ENCODE measurements around the gene PCARE. TPM values are rescaled to one million over a fixed set of nuclear protein-coding genes. Genes with fewer than 3 reads are reported as not detected.

The PCARE gene
- total RNA-seq (2021; fragmentation: NEBNext Ultra II Directional; extraction: Animal tissue kit (Norgen Biotek cat#: 25700)) (not detected in 2 replicates), polyA plus RNA-seq (2011; rRNA removed) (not detected in 2 replicates), polyA minus RNA-seq (2011; rRNA and poly(A)+ RNA removed) (not detected in 2 replicates)
- not detected for polyA plus RNA-seq (2011; cell fraction: cytosol; rRNA removed)
- polyA plus RNA-seq (2011; cell fraction: nucleus; rRNA removed): not detected
- not detected in 4 replicates for polyA plus RNA-seq (2012, experiment 1 of 2)
- not detected for polyA plus RNA-seq (2012, experiment 2 of 2)
- polyA plus RNA-seq (2013, experiment 1 of 2): not detected
- not detected for polyA plus RNA-seq (2013, experiment 2 of 2)
- polyA minus RNA-seq (2011; cell fraction: cytosol; rRNA and poly(A)+ RNA removed): not detected
- polyA minus RNA-seq (2011; cell fraction: nucleus; rRNA and poly(A)+ RNA removed): not detected
- long read RNA-seq, experiment 1: 0 reads
- long read RNA-seq, experiment 2: 0 reads

DNA sequence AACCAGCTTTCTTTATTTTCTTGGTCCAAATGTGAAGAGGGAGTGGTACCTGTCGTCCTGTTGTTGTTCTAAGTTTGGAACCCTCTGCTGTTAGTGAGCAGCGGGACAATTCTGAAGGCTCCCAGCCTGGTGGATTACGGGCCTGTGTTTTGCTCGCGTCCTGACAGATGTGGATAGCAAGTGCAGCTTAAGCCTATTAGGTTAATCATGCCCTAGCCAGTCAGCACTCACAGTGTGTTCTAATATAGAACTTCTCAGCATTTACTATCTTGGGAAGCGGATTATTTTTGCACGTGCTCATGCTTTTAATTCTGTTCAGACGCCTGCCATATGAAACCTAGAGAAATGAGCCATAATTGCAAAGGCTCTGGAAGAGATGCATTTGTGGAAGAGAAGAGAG is at the start of gene PCARE:
TSS of gene PCARE (minus strand) at position 113 of the 400 bp plus-strand sequence. CDS start 262 bp downstream, outside the sequence.
- Histone ChIP-seq H4K8ac (ENCODE audit: extremely low read depth, insufficient read depth, low read length) (no peak within 1 kb of the TSS), H3K79me1 (ENCODE audit: low read depth, low read length) (no peaks in the 10 kb centered on the region), H3K36me3 (ENCODE audit: control insufficient read depth in 2 of 4, insufficient read depth in 4 of 4, low read length in 3 of 4) (no peaks in the 10 kb centered on the region), H2BK5ac (ENCODE audit: low read depth, low read length) (no peak within 1 kb of the TSS), H3K23me2 (ENCODE audit: low read depth, low read length) (no peaks in the 10 kb centered on the region), H3K56ac (replicated peaks; ENCODE audit: insufficient read length, low read depth, low read length) (no peak within 1 kb of the TSS), H2BK15ac (ENCODE audit: low read length) (no peak within 1 kb of the TSS), H3K9ac (replicated peaks in 1 of 4; ENCODE audit: extremely low read depth in 1 of 4, low read depth in 3 of 4, low read length in 3 of 4) (no peak within 1 kb of the TSS), H3K4me1 (replicated peaks in 1 of 4; ENCODE audit: control insufficient read depth in 3 of 4, insufficient read depth in 4 of 4, low read length in 3 of 4) (no peaks in the 10 kb centered on the region), H4K20me1 (replicated peaks in 1 of 2; ENCODE audit: control insufficient read depth in 1 of 2, insufficient read depth in 2 of 2, low read length in 2 of 2) (no peaks in the 10 kb centered on the region), H3K27ac (ENCODE audit: low read depth, low read length) (no peak within 1 kb of the TSS), H2BK20ac (ENCODE audit: low read length) (no peak within 1 kb of the TSS), H3K27me3 (replicated peaks in 1 of 4; ENCODE audit: control insufficient read depth in 3 of 4, extremely low read depth in 1 of 4, insufficient read depth in 3 of 4, low read length in 3 of 4) (no peaks in the 10 kb centered on the region), H3K23ac (ENCODE audit: insufficient read length) (no peak within 1 kb of the TSS), H2AFZ (ENCODE audit: low read length) (no peak within 1 kb of the TSS), H3K18ac (ENCODE audit: extremely low read depth, low read length) (no peak within 1 kb of the TSS), H4K91ac (replicated peaks; ENCODE audit: insufficient read length, low read length) (no peak within 1 kb of the TSS), H2BK120ac (replicated peaks; ENCODE audit: low read depth, low read length) (no peak within 1 kb of the TSS), H2BK12ac (ENCODE audit: low read depth, low read length) (no peak within 1 kb of the TSS), H4K5ac (ENCODE audit: insufficient read length, low read depth, low read length) (no peak within 1 kb of the TSS), H3K4me3 (ENCODE audit: extremely low read depth in 1 of 4, insufficient read depth in 2 of 4, low read depth in 3 of 4, low read length in 4 of 4) (no peak within 1 kb of the TSS), H3K4ac (replicated peaks; ENCODE audit: insufficient read length, low read depth, low read length) (no peak within 1 kb of the TSS), H3K4me2 (ENCODE audit: insufficient read depth in 1 of 2, low read depth in 2 of 2, low read length in 2 of 2) (no peak within 1 kb of the TSS), H3K79me2 (ENCODE audit: control insufficient read depth in 1 of 2, insufficient read depth in 2 of 2, low read length in 2 of 2) (no peaks in the 10 kb centered on the region), H3K9me3 (ENCODE audit: insufficient read depth in 2 of 2, low read depth in 1 of 2, low read length in 1 of 2) (no peaks in the 10 kb centered on the region), H3K14ac (ENCODE audit: insufficient read length) (no peak within 1 kb of the TSS), H2AK5ac (ENCODE audit: low read depth, low read length) (no peak within 1 kb of the TSS)
- WGBS, 2 experiments (ENCODE audit: extremely low coverage in 1 of 2, insufficient coverage in 1 of 2, insufficient read length in 1 of 2, insufficient replicate concordance in 2 of 2, low coverage in 1 of 2, low lambda C conversion rate in 2 of 2, missing lambda C conversion rate in 1 of 2): 93% methylated on average over 8 of the region's 8 CpGs; no CpG with 5 or more reads in 1 of the 2 experiments
- DNase-seq (ENCODE audit: low read depth in 1 of 2, low spot score in 2 of 2) (no peak), FAIRE-seq (no peak)
- POLR2A ChIA-PET (ENCODE audit: partially characterized antibody): no interaction called here
- CTCF ChIA-PET (ENCODE audit: partially characterized antibody): interaction anchor here (1.3 to 1.5 kb wide), 2 partner anchors 35 to 714 kb away, joined by 3 read pairs; no protein-coding TSS in a partner anchor
- no peak for TF ChIP-seq KDM5A (IDR thresholded peaks at IDR 0.05; ENCODE audit: low read length)
- TF ChIP-seq CBX5 (IDR thresholded peaks at IDR 0.05; ENCODE audit: low read depth, low read length): no peak
- TF ChIP-seq MAFK (IDR thresholded peaks at IDR 0.05; ENCODE audit: low read depth, low read length): no peak
- no peak for TF ChIP-seq SRF (IDR thresholded peaks at IDR 0.05; ENCODE audit: low read depth, low read length)
- no peak for TF ChIP-seq CBX8 (IDR thresholded peaks at IDR 0.05; ENCODE audit: borderline replicate concordance, low read depth, low read length)
- TF ChIP-seq NRF1 (IDR thresholded peaks at IDR 0.05; ENCODE audit: low read depth, low read length): no peak
- TF ChIP-seq SUZ12 (IDR thresholded peaks at IDR 0.05; ENCODE audit: low read length): no peak
- TF ChIP-seq, protein P1, sequence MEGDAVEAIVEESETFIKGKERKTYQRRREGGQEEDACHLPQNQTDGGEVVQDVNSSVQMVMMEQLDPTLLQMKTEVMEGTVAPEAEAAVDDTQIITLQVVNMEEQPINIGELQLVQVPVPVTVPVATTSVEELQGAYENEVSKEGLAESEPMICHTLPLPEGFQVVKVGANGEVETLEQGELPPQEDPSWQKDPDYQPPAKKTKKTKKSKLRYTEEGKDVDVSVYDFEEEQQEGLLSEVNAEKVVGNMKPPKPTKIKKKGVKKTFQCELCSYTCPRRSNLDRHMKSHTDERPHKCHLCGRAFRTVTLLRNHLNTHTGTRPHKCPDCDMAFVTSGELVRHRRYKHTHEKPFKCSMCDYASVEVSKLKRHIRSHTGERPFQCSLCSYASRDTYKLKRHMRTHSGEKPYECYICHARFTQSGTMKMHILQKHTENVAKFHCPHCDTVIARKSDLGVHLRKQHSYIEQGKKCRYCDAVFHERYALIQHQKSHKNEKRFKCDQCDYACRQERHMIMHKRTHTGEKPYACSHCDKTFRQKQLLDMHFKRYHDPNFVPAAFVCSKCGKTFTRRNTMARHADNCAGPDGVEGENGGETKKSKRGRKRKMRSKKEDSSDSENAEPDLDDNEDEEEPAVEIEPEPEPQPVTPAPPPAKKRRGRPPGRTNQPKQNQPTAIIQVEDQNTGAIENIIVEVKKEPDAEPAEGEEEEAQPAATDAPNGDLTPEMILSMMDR (IDR thresholded peaks at IDR 0.05; ENCODE audit: control extremely low read depth in 1 of 3, insufficient read depth in 1 of 3, low read depth in 1 of 3, low read length in 3 of 3): no peak
- TF ChIP-seq RBBP5 (IDR thresholded peaks at IDR 0.05; ENCODE audit: borderline replicate concordance, low read depth, low read length): no peak
- no peak for TF ChIP-seq KDM4A (IDR thresholded peaks at IDR 0.05; ENCODE audit: low read depth, low read length, severe bottlenecking)

All from H1 (cell line).